ENCODE data around the gene DLGAP1. TPM values are rescaled to one million over a fixed set of nuclear protein-coding genes. Genes with fewer than 3 reads are reported as not detected.

Gene DLGAP1
- total and polyA plus RNA-seq, 4 donors: 0.06 to 1.2 (median 0.17) TPM; not detected in 1

DNA sequence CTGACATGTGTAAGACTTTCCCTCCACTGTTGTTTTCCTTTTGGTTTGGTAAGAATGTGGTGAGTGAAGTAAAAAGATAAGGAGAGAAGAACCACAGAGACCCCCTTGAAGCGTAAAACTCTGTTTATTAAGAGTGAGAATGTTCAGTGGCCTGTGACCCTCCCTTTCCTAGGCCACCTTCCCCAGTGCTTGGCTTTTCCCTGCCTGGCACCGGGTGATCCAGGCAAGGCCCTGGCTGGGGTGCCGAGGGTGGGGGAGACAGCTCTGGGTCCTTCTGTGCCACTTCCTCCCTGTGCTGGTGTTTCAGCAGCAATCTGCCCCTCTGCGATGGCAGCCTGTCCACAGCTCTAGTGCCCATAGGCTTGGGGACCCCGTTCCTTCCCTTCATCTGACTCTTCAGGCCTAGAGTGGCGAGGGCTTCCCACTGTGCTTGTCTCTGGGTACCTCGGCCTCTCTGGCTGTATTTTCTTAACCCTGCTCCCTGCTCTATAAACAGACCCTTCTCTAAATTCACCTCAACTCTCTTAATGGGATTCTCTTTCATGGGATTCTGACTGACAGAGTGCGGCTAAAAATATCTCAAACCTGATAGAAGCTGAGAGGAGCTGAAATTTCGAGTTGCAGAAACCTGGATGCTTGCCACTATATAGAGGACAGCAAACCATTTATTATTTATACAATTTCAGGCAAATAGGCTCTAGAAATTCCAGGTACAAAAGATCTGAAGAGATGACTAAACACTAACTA is 461.0 kb downstream of the DLGAP1 start (continued):
- no peak for TF ChIP-seq HNF4A (conservative IDR thresholded peaks at IDR 0.05)
- no peak for TF ChIP-seq RXRA (IDR thresholded peaks at IDR 0.05)
- TF ChIP-seq, protein P1, sequence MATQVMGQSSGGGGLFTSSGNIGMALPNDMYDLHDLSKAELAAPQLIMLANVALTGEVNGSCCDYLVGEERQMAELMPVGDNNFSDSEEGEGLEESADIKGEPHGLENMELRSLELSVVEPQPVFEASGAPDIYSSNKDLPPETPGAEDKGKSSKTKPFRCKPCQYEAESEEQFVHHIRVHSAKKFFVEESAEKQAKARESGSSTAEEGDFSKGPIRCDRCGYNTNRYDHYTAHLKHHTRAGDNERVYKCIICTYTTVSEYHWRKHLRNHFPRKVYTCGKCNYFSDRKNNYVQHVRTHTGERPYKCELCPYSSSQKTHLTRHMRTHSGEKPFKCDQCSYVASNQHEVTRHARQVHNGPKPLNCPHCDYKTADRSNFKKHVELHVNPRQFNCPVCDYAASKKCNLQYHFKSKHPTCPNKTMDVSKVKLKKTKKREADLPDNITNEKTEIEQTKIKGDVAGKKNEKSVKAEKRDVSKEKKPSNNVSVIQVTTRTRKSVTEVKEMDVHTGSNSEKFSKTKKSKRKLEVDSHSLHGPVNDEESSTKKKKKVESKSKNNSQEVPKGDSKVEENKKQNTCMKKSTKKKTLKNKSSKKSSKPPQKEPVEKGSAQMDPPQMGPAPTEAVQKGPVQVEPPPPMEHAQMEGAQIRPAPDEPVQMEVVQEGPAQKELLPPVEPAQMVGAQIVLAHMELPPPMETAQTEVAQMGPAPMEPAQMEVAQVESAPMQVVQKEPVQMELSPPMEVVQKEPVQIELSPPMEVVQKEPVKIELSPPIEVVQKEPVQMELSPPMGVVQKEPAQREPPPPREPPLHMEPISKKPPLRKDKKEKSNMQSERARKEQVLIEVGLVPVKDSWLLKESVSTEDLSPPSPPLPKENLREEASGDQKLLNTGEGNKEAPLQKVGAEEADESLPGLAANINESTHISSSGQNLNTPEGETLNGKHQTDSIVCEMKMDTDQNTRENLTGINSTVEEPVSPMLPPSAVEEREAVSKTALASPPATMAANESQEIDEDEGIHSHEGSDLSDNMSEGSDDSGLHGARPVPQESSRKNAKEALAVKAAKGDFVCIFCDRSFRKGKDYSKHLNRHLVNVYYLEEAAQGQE (IDR thresholded peaks at IDR 0.05): no peak
- TF ChIP-seq TAF1 (conservative IDR thresholded peaks at IDR 0.05): no peak

DNA sequence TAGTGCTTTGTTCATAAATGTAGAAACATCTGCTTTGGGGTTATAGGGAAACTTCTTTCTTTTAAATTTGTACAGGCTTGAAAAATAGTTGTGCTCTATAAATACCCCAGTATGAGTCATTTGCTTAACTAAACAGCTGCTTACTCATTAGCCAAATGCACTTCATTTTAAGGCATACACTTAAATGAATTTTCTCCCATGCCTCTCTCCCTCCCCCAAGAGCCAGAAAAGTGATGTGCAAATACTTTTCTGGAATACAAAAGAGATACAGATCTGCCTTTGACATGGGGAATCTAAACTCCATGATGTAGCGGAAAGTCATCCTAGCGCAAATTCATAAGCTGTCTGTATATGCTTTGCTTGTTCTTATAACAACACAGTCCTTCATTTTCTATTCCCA is 469.4 kb downstream of the DLGAP1 start:
- Histone ChIP-seq H3K36me3 (ENCODE audit: control insufficient read depth in 4 of 4, insufficient read depth in 3 of 4, low read depth in 1 of 4, low read length in 3 of 4) (no peaks in the 10 kb centered on the region), H3K27ac (ENCODE audit: low read depth in 1 of 2, low read length in 2 of 2) (no peak overlapping the region), H3K9ac (ENCODE audit: low read depth in 1 of 2, low read length in 2 of 2) (no peak overlapping the region), H3K27me3 (ENCODE audit: control insufficient read depth in 4 of 4, insufficient read depth in 4 of 4, low read length in 3 of 4) (peaks cover 0 to 5% (median 0%) of the 10 kb centered on the region in 4 donors), H3K4me3 (ENCODE audit: low read depth in 1 of 3, low read length in 3 of 3) (no peak overlapping the region), H3K4me1 (ENCODE audit: control insufficient read depth in 4 of 4, insufficient read depth in 4 of 4, low read length in 3 of 4) (no peaks in the 10 kb centered on the region), H3K9me3 (ENCODE audit: control insufficient read depth in 4 of 4, low read length in 3 of 4) (no peaks in the 10 kb centered on the region)
- TF ChIP-seq SP1 (IDR thresholded peaks at IDR 0.05) (no peak), FOXA1 (IDR thresholded peaks at IDR 0.05) (no peak), HNF4A (conservative IDR thresholded peaks at IDR 0.05) (no peak), YY1 (IDR thresholded peaks at IDR 0.05) (no peak), RXRA (IDR thresholded peaks at IDR 0.05) (no peak), HNF4G (IDR thresholded peaks at IDR 0.05) (no peak), RAD21 (IDR thresholded peaks at IDR 0.05) (no peak), TAF1 (conservative IDR thresholded peaks at IDR 0.05) (no peak), GABPA (IDR thresholded peaks at IDR 0.05 in 1 of 2, conservative IDR thresholded peaks at IDR 0.05 in 1 of 2) (no peak), EGR1 (IDR thresholded peaks at IDR 0.05; ENCODE audit: low read depth in 2 of 2) (no peak)
- TF ChIP-seq, protein P1 (IDR thresholded peaks at IDR 0.05): no peak
- TF ChIP-seq, protein P2, sequence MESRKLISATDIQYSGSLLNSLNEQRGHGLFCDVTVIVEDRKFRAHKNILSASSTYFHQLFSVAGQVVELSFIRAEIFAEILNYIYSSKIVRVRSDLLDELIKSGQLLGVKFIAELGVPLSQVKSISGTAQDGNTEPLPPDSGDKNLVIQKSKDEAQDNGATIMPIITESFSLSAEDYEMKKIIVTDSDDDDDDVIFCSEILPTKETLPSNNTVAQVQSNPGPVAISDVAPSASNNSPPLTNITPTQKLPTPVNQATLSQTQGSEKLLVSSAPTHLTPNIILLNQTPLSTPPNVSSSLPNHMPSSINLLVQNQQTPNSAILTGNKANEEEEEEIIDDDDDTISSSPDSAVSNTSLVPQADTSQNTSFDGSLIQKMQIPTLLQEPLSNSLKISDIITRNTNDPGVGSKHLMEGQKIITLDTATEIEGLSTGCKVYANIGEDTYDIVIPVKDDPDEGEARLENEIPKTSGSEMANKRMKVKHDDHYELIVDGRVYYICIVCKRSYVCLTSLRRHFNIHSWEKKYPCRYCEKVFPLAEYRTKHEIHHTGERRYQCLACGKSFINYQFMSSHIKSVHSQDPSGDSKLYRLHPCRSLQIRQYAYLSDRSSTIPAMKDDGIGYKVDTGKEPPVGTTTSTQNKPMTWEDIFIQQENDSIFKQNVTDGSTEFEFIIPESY (IDR thresholded peaks at IDR 0.05): no peak
- TF ChIP-seq, protein P3, sequence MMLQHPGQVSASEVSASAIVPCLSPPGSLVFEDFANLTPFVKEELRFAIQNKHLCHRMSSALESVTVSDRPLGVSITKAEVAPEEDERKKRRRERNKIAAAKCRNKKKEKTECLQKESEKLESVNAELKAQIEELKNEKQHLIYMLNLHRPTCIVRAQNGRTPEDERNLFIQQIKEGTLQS (IDR thresholded peaks at IDR 0.05): no peak
- TF ChIP-seq, protein P4, sequence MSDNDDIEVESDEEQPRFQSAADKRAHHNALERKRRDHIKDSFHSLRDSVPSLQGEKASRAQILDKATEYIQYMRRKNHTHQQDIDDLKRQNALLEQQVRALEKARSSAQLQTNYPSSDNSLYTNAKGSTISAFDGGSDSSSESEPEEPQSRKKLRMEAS (IDR thresholded peaks at IDR 0.05): no peak
- DNase-seq (ENCODE audit: low spot score): no peak
- 96% methylated on average over 2 of the region's 2 CpGs for WGBS

All from liver (tissue), 9 donors.